Bronchial epithelial cell (primary cell): ENCODE data around the gene LRRIQ4. TPM values are rescaled to one million over a fixed set of nuclear protein-coding genes. Genes with fewer than 3 reads are reported as not detected.

Experiments used
- DNase-seq: peaks from one replicate; pipeline ENCODE4 v3.0.0-alpha.2; 2010; ENCODE audit warnings: low read depth
- FAIRE-seq: peaks from 2 replicates; lab custom pipeline; 2011; peaks lifted over from hg19 to GRCh38; lab: Jason Lieb, UNC
- H3K27me3 ChIP-seq: 2 replicates; pipeline ENCODE4 v1.5.1; 2011; ENCODE audit warnings: low read length; ENCODE audit not compliant: control insufficient read depth, insufficient read depth
- H3K36me3 ChIP-seq: 2 replicates; pipeline ENCODE4 v1.5.1; 2011; ENCODE audit warnings: low read length; ENCODE audit not compliant: control insufficient read depth, insufficient read depth
- H3K4me3 ChIP-seq: 2 replicates; pipeline ENCODE4 v1.5.1; 2011; ENCODE audit warnings: mild to moderate bottlenecking, low read depth, low read length, control low read depth
- total RNA-seq: library from RNA; depleted of rRNA; stranded (reverse); fragments of >200 nt; gene quantifications from 2 replicates; pipeline ENCODE4 v1.2.1, GENCODE V29; 2014
- TF ChIP-seq, protein P1 (sequence below): IDR thresholded peaks from 2 replicates; pipeline ENCODE4 v1.5.1; 2011; ENCODE audit warnings: mild to moderate bottlenecking, moderate library complexity, low read length, control low read depth, inconsistent platforms; ENCODE audit not compliant: insufficient read depth, severe bottlenecking

The LRRIQ4 gene
- total RNA-seq, 1 donor from 2014 or later = not detected

DNA sequence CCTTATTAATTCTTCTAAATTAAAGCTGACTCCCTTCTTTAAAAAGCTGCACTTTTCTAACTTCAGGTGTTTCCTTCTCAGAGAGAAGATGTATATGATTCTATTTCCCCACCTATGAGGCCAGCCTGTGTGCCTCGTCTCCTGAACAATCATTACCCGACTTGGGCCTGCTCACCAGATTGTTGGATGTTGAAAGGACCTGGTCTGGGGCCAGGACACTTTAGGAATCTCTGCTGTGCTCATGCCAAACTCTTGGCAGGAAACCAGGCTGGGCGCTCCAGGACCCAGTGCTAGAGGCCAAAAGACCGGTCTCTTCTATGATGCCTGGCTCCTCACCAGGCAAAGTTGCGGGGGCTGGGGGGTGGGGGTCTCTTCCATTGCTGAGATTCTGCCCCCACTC, 74.0 kb downstream of the LRRIQ4 start:
- H3K4me3 ChIP-seq = no peak overlapping the region
- no peaks in the 10 kb centered on the region for H3K36me3 ChIP-seq
- FAIRE-seq (no peak), DNase-seq (no peak)
- TF ChIP-seq, protein P1, sequence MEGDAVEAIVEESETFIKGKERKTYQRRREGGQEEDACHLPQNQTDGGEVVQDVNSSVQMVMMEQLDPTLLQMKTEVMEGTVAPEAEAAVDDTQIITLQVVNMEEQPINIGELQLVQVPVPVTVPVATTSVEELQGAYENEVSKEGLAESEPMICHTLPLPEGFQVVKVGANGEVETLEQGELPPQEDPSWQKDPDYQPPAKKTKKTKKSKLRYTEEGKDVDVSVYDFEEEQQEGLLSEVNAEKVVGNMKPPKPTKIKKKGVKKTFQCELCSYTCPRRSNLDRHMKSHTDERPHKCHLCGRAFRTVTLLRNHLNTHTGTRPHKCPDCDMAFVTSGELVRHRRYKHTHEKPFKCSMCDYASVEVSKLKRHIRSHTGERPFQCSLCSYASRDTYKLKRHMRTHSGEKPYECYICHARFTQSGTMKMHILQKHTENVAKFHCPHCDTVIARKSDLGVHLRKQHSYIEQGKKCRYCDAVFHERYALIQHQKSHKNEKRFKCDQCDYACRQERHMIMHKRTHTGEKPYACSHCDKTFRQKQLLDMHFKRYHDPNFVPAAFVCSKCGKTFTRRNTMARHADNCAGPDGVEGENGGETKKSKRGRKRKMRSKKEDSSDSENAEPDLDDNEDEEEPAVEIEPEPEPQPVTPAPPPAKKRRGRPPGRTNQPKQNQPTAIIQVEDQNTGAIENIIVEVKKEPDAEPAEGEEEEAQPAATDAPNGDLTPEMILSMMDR = no peak
- H3K27me3 ChIP-seq = no peaks in the 10 kb centered on the region

Other genes starting within 250 kb of the LRRIQ4 start
- 7.6 and 10.6 TPM in 2 replicates for gene MECOM, start 149.2 kb upstream of the LRRIQ4 start, total RNA-seq
- gene TERC, start 47.8 kb upstream of the LRRIQ4 start, total RNA-seq = 118 and 346 TPM in 2 replicates
- 0.64 and 1.1 TPM in 2 replicates for gene ACTRT3, start 43.3 kb upstream of the LRRIQ4 start, total RNA-seq
- gene MYNN, start 39.5 kb upstream of the LRRIQ4 start, total RNA-seq = 31.6 TPM in 2 replicates
- gene LRRC34, start within 50 bp of the LRRIQ4 start, total RNA-seq = under 0.01 and 0.38 TPM in 2 replicates
- gene LRRC31, start 57.1 kb downstream of the LRRIQ4 start, total RNA-seq = not detected in 2 replicates
- gene SAMD7, start 98.7 kb downstream of the LRRIQ4 start, total RNA-seq = not detected in 2 replicates
- 27.1 and 39.2 TPM in 2 replicates for gene SEC62, start 153.9 kb downstream of the LRRIQ4 start, total RNA-seq
- gene GPR160, start 225.1 kb downstream of the LRRIQ4 start, total RNA-seq = 1.3 and 2.0 TPM in 2 replicates